Breast epithelium (tissue), 3 donors: Measurements from ENCODE around the gene PRKAA1.

Source experiments
- CTCF ChIP-seq, 3 donors: fragments of 450-650 bp; IDR thresholded peaks; one replicate each; pipeline ENCODE4 v1.5.1; 2016 to 2017; ENCODE audit warnings: antibody characterized with exemption in 3 of 3, mild to moderate bottlenecking in 3 of 3, moderate library complexity in 3 of 3
- POLR2A ChIP-seq: fragments of 450-650 bp; IDR thresholded peaks from one replicate; pipeline ENCODE4 v1.6.1; 2016; ENCODE audit warnings: antibody characterized with exemption, mild to moderate bottlenecking, moderate library complexity

DNA sequence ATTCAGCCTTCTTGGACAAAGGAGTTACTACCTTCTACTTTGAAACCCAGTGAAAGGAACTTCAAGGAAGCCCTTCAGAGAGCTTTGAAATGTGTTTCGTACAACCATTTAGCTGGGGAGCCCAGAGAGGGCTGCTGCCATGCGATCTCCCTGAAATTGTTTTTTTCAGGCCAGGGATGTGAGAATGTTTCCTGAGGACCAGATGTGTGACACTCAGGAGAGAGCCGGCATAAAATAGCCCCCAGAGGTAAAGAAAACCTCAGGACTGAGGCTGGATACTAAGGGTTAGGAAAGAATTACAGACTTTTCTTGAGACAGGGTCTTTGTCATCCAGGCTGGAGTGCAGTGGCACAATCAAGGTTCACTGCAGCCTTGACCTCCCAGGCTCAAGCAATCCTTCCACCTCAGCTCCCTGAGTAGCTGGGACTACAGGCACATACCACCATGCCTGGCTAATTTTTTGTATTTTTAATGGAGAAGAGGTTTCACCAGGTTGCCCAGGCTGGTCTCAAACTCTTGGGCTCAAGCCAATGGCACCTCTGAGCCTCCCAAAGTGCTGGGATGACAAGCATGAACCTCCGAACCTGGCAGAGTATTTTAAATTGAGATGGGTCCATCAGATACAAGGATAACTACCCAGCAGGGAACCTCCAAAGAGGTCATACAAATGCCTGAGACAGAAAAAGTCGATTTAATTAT, 28.5 kb upstream of the PRKAA1 start:
- TF ChIP-seq POLR2A = no peak
- TF ChIP-seq CTCF (IDR thresholded peaks at IDR 0.05) = no peak
